Fibroblast of the aortic adventitia (primary cell): ENCODE measurements around the gene PTPRG. TPM values are rescaled to one million over a fixed set of nuclear protein-coding genes. Genes with fewer than 3 reads are reported as not detected.

ENCODE experiments used
- DNase-seq: peaks from one replicate; pipeline ENCODE4 v3.0.0-alpha.2; 2010; ENCODE audit warnings: low read depth
- H3K4me3 ChIP-seq: 2 replicates; pipeline ENCODE4 v1.5.1; 2011; ENCODE audit warnings: low read depth, mild to moderate bottlenecking, control low read depth, low read length, moderate library complexity
- CTCF ChIP-seq: IDR thresholded peaks from 2 replicates; pipeline ENCODE4 v1.5.1; 2011; ENCODE audit warnings: mild to moderate bottlenecking, low read length, control low read depth, inconsistent platforms; ENCODE audit not compliant: insufficient read depth
- total RNA-seq: library from RNA; depleted of rRNA; stranded (reverse); fragments of >200 nt; gene quantifications from 2 replicates; pipeline ENCODE4 v1.2.3, GENCODE V29; 2012; ENCODE audit warnings: low replicate concordance

The PTPRG gene
- total RNA-seq, 1 donor: 52.0 TPM

GRCh38 chr3:61975936-61976335, 414.6 kb downstream of the PTPRG start:
- TF ChIP-seq CTCF: no peak
- no peak for DNase-seq
- H3K4me3 ChIP-seq: no peak overlapping the region

- no peak for DNase-seq
- no peak overlapping the region for H3K4me3 ChIP-seq
- no peak for TF ChIP-seq CTCF
Observed at GRCh38 chr3:61978460-61979419, 417.4 kb downstream of the PTPRG start.

GRCh38 chr3:61979638-61980037, 418.3 kb downstream of the PTPRG start:
- DNase-seq: no peak
- H3K4me3 ChIP-seq: no peak overlapping the region
- no peak for TF ChIP-seq CTCF

- DNase-seq: no peak
- TF ChIP-seq CTCF: no peak
- no peak overlapping the region for H3K4me3 ChIP-seq
Observed at GRCh38 chr3:61980041-61980440, 418.7 kb downstream of the PTPRG start.

GRCh38 chr3:61981060-61981459, 419.7 kb downstream of the PTPRG start:
- no peak for TF ChIP-seq CTCF
- H3K4me3 ChIP-seq: no peak overlapping the region
- DNase-seq: no peak

- no peak for DNase-seq
Observed at GRCh38 chr3:61983479-61983878, 422.1 kb downstream of the PTPRG start.

More at GRCh38 chr3:61983479-61983878, 422.1 kb downstream of the PTPRG start:
- TF ChIP-seq CTCF: no peak
- no peak overlapping the region for H3K4me3 ChIP-seq
